Thymus (tissue), 2 donors: ENCODE results near the gene SFN. TPM values are rescaled to one million over a fixed set of nuclear protein-coding genes. Genes with fewer than 3 reads are reported as not detected.

Experiments used
- polyA plus RNA-seq: library from polyadenylated mRNA; stranded (reverse); fragments of 200-250 nt; gene quantifications from one replicate; pipeline ENCODE4 v1.2.3, GENCODE V29; 2013
- total RNA-seq: library from RNA; stranded (reverse); fragments of 120-200 nt; gene quantifications from one replicate; pipeline ENCODE4 v1.2.4, GENCODE V29; 2013
- donor health status: healthy.

The SFN gene
- total and polyA plus RNA-seq, 2 donors = 16.7 to 191 TPM

Other genes starting within 250 kb of the SFN start
- 20.1 TPM for gene ARID1A, start 167.1 kb upstream of the SFN start, total RNA-seq
- 30.7 TPM for gene ARID1A, start 167.1 kb upstream of the SFN start, polyA plus RNA-seq
- 9.4 TPM for gene PIGV, start 75.2 kb upstream of the SFN start, total RNA-seq
- 10.6 TPM for gene PIGV, start 75.2 kb upstream of the SFN start, polyA plus RNA-seq
- 9.0 TPM for gene ZDHHC18, start 36.5 kb upstream of the SFN start, total RNA-seq
- gene ZDHHC18, start 36.5 kb upstream of the SFN start, polyA plus RNA-seq = 9.1 TPM
- gene GPN2, start 27.1 kb downstream of the SFN start, total RNA-seq = 10.1 TPM
- gene GPN2, start 27.1 kb downstream of the SFN start, polyA plus RNA-seq = 17.9 TPM
- gene GPATCH3, start 37.3 kb downstream of the SFN start, total RNA-seq = 10.4 TPM
- gene GPATCH3, start 37.3 kb downstream of the SFN start, polyA plus RNA-seq = 15.8 TPM
- gene NR0B2, start 50.8 kb downstream of the SFN start, total RNA-seq = 0.19 TPM
- gene NR0B2, start 50.8 kb downstream of the SFN start, polyA plus RNA-seq = 0.18 TPM
- 51.6 TPM for gene NUDC, start 58.6 kb downstream of the SFN start, total RNA-seq
- gene NUDC, start 58.6 kb downstream of the SFN start, polyA plus RNA-seq = 48.1 TPM
- 2.5 TPM for gene KDF1, start 97.3 kb downstream of the SFN start, total RNA-seq
- gene KDF1, start 97.3 kb downstream of the SFN start, polyA plus RNA-seq = 6.8 TPM
- gene TRNP1, start 130.5 kb downstream of the SFN start, total RNA-seq = 2.3 TPM
- gene TRNP1, start 130.5 kb downstream of the SFN start, polyA plus RNA-seq = 11.6 TPM
- 0.85 TPM for gene TENT5B, start 149.7 kb downstream of the SFN start, total RNA-seq
- gene TENT5B, start 149.7 kb downstream of the SFN start, polyA plus RNA-seq = 6.2 TPM